ENCODE data around the gene FSHR. TPM values are rescaled to one million over a fixed set of nuclear protein-coding genes. Genes with fewer than 3 reads are reported as not detected.

FSHR gene
- total RNA-seq, 1 donor, result not detected

DNA sequence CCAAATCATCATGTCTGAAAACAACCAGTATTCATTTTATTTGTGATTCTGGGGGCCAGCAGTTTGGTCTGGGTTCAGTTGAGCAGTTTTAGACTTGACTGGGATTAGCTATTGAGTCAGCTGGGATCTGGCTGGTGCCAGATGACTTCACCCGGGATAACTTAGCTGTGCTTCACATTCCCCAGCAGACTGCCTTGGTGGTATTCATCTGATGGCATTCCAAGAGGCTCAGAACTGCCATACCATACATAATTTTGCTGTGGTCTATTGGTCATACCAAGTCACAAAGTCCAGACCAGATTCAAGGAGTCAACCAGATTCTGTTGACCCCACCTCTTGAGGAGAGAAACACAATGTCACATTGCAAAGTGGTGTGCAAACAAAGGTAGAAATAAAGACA lies 7.8 kb upstream of the FSHR start:
- H3K4me3 ChIP-seq (ENCODE audit: low read depth, low read length), result no peak overlapping the region
- no peak for DNase-seq (ENCODE audit: low read depth)
- TF ChIP-seq, protein P1, sequence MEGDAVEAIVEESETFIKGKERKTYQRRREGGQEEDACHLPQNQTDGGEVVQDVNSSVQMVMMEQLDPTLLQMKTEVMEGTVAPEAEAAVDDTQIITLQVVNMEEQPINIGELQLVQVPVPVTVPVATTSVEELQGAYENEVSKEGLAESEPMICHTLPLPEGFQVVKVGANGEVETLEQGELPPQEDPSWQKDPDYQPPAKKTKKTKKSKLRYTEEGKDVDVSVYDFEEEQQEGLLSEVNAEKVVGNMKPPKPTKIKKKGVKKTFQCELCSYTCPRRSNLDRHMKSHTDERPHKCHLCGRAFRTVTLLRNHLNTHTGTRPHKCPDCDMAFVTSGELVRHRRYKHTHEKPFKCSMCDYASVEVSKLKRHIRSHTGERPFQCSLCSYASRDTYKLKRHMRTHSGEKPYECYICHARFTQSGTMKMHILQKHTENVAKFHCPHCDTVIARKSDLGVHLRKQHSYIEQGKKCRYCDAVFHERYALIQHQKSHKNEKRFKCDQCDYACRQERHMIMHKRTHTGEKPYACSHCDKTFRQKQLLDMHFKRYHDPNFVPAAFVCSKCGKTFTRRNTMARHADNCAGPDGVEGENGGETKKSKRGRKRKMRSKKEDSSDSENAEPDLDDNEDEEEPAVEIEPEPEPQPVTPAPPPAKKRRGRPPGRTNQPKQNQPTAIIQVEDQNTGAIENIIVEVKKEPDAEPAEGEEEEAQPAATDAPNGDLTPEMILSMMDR (IDR thresholded peaks at IDR 0.05; ENCODE audit: insufficient read depth, low read length), result no peak

DNA sequence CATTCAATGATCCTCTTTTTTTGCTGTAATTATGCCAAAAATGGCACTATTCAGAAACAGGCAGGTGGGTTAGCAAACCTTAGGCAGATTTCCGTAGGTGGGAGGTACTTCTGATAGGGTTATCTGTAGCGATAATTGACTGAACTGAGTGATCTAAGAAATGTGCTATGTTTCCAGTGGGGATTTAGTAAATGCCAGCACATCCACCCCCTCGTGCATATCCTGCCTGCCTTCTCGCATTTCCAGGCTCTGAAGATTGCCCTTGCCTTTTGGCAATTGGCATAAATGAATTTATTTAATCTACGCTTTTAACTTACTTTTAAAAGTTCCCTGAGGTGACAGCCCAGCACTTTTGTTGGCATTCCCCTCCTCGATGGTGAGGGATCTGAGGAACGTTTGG lies 576 bp upstream of the FSHR start:
- no peak overlapping the region for H3K4me3 ChIP-seq (ENCODE audit: low read depth, low read length)
- TF ChIP-seq, protein P1 (IDR thresholded peaks at IDR 0.05; ENCODE audit: insufficient read depth, low read length), result no peak
- DNase-seq (ENCODE audit: low read depth), result no peak

GRCh38 chr2:49153252-49153651 lies 1.1 kb downstream of the FSHR start:
- TF ChIP-seq, protein P1 (IDR thresholded peaks at IDR 0.05; ENCODE audit: insufficient read depth, low read length), result no peak
- no peak overlapping the region for H3K4me3 ChIP-seq (ENCODE audit: low read depth, low read length)
- DNase-seq (ENCODE audit: low read depth), result no peak

DNA sequence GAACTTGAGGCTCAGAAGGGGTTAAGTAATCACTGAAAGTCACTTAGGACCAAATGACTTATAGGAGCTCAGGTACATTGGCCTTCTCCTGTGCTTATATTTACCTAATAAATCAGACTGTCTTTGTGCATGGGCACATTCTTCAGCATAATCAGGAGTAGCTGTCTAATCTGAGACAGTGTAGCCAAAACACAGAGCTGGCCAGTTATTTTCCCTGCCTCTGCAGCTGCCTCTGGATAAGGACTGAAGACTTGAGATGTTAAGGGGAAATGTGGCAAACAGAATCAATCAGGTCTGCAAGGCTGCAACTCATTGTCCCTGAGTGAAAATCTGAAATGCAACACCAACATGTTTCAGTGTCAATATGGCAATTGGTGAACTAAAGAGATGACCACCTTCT lies 1.5 kb downstream of the FSHR start:
- H3K4me3 ChIP-seq (ENCODE audit: low read depth, low read length), result no peak overlapping the region
- DNase-seq (ENCODE audit: low read depth), result no peak
- TF ChIP-seq, protein P1 (IDR thresholded peaks at IDR 0.05; ENCODE audit: insufficient read depth, low read length), result no peak

- H3K4me3 ChIP-seq (ENCODE audit: low read depth, low read length), result no peak overlapping the region
- TF ChIP-seq, protein P1 (IDR thresholded peaks at IDR 0.05; ENCODE audit: insufficient read depth, low read length), result no peak
- no peak for DNase-seq (ENCODE audit: low read depth)
Measured at GRCh38 chr2:49146401-49146800, 7.9 kb downstream of the FSHR start.

DNA sequence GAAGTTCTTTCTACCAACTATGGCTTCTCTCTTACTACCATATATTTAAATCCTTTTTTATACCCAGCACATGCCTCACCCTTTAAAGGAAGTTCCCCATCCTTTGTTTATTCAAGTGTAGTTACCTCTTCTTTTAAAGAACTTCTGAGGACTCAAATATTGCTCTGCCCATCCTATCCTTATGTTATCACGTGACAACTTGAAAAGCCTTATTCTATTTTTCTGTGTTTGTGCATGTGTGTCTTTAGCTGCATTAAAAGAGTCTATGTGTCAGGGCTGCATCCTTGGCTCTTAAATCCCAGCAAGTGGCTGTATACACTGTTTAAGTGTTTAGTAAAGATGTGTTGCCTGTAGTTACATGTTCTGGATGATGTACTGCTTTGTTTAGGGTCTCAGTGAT lies 22.5 kb downstream of the FSHR start:
- TF ChIP-seq, protein P1 (IDR thresholded peaks at IDR 0.05; ENCODE audit: insufficient read depth, low read length), result no peak
- no peak overlapping the region for H3K4me3 ChIP-seq (ENCODE audit: low read depth, low read length)
- DNase-seq (ENCODE audit: low read depth), result no peak

GRCh38 chr2:49129034-49129433 lies 25.3 kb downstream of the FSHR start:
- TF ChIP-seq, protein P1 (IDR thresholded peaks at IDR 0.05; ENCODE audit: insufficient read depth, low read length), result no peak
- no peak overlapping the region for H3K4me3 ChIP-seq (ENCODE audit: low read depth, low read length)
- DNase-seq (ENCODE audit: low read depth), result no peak

Data from fibroblast of the aortic adventitia (primary cell).